Measurements from ENCODE around the gene SOBP.

- TF ChIP-seq CTCF (IDR thresholded peaks at IDR 0.05), result no peak
- no peak for TF ChIP-seq POLR2A (IDR thresholded peaks at IDR 0.05)
Observed at GRCh38 chr6:107682721-107683120, 192.8 kb downstream of the SOBP start.
